Endothelial cell of umbilical vein (primary cell): ENCODE results near the gene FAAH. TPM values are rescaled to one million over a fixed set of nuclear protein-coding genes. Genes with fewer than 3 reads are reported as not detected.

ENCODE experiments used
- BruUV-seq: library from RNA; stranded (reverse); fragments of 400-500 nt; replicated peaks from 2 replicates; lab custom pipeline; 2021; lab: Mats Ljungman, UMichigan
- CTCF ChIA-PET: fragments of 300-600, 350-600 bp; sonication (Branson Sonifier 250); formaldehyde crosslinking; loops from one replicate; lab custom pipeline; 2021; ENCODE audit warnings: antibody characterized with exemption, inconsistent platforms; lab: Charles Lee
- POLR2A ChIA-PET: fragments of 300-600, 350-600 bp; sonication (Branson Sonifier 250); formaldehyde crosslinking; loops from one replicate; lab custom pipeline; 2021; ENCODE audit warnings: antibody characterized with exemption, inconsistent platforms; lab: Charles Lee
- DNase-seq: peaks from one replicate; pipeline ENCODE4 v3.0.0-alpha.2; 2011; ENCODE audit warnings: low read depth, low spot score
- FAIRE-seq: peaks from 2 replicates; lab custom pipeline; 2011; peaks lifted over from hg19 to GRCh38; lab: Jason Lieb, UNC
- H2AFZ ChIP-seq: 2 replicates; pipeline ENCODE4 v1.6.0; 2012; ENCODE audit warnings: low read depth, low read length, control low read depth, inconsistent platforms
- H3K27ac ChIP-seq: 2 replicates; pipeline ENCODE4 v1.5.1; 2011; ENCODE audit warnings: low read depth, mild to moderate bottlenecking, control low read depth, low read length, moderate library complexity; ENCODE audit not compliant: insufficient read depth
- H3K27me3 ChIP-seq, 2 experiments: 2 replicates each; pipeline versions ENCODE4 v1.6.0 to v1.6.1; 2011; ENCODE audit warnings: low read length in 2 of 2, mixed read lengths in 1 of 2; ENCODE audit not compliant: control insufficient read depth in 2 of 2, insufficient read depth in 2 of 2
- H3K36me3 ChIP-seq, 2 experiments: 2 replicates in 1 of 2; 3 replicates in 1 of 2; pipeline ENCODE4 v1.5.1; 2011; ENCODE audit warnings: low read length in 2 of 2, mild to moderate bottlenecking in 1 of 2, moderate library complexity in 1 of 2; ENCODE audit not compliant: control insufficient read depth in 2 of 2, insufficient read depth in 2 of 2; ENCODE audit errors: extremely low read depth in 1 of 2
- H3K4me1 ChIP-seq: 3 replicates; pipeline ENCODE4 v1.5.1; 2011; ENCODE audit warnings: mild to moderate bottlenecking, low read length; ENCODE audit not compliant: control insufficient read depth, insufficient read depth; ENCODE audit errors: extremely low read depth
- H3K4me2 ChIP-seq: 2 replicates; pipeline ENCODE4 v1.6.1; 2011; ENCODE audit warnings: low read length, control low read depth, mixed read lengths; ENCODE audit not compliant: insufficient read depth
- H3K4me3 ChIP-seq, 3 experiments: fragments of 200-600 bp in 1 of 3; sonication (generic), shearing (Covaris generic) in 1 of 3; replicated peaks in 1 of 3; 2 replicates each; pipeline ENCODE4 v1.5.1; 2011 to 2016; ENCODE audit warnings: control low read depth in 3 of 3, low read length in 3 of 3, mild to moderate bottlenecking in 2 of 3, inconsistent platforms in 1 of 3, low read depth in 1 of 3, moderate library complexity in 1 of 3; ENCODE audit not compliant: insufficient read depth in 1 of 3
- H3K79me2 ChIP-seq: 2 replicates; pipeline ENCODE4 v1.6.0; 2012; ENCODE audit warnings: low read length, inconsistent platforms; ENCODE audit not compliant: control insufficient read depth, insufficient read depth
- H3K9ac ChIP-seq: replicated peaks from 2 replicates; pipeline ENCODE3; 2011; ENCODE audit warnings: low read length, control low read depth; ENCODE audit not compliant: insufficient read depth; ENCODE audit errors: extremely low read depth
- H3K9me1 ChIP-seq: replicated peaks from 3 replicates; pipeline ENCODE4 v1.6.0; 2011; ENCODE audit warnings: mild to moderate bottlenecking, low read length; ENCODE audit not compliant: control insufficient read depth, insufficient read depth; ENCODE audit errors: extremely low read depth
- H3K9me3 ChIP-seq: replicated peaks from 2 replicates; pipeline ENCODE4 v1.5.1; 2012; ENCODE audit warnings: low read length, inconsistent platforms; ENCODE audit not compliant: control insufficient read depth, insufficient read depth
- H4K20me1 ChIP-seq: replicated peaks from 2 replicates; pipeline ENCODE3; 2011; ENCODE audit warnings: mild to moderate bottlenecking, low read length; ENCODE audit not compliant: control insufficient read depth, insufficient read depth; ENCODE audit errors: extremely low read depth
- EZH2 ChIP-seq: IDR thresholded peaks from 2 replicates; pipeline ENCODE4 v1.6.1; 2012; ENCODE audit warnings: borderline replicate concordance, low read depth, mild to moderate bottlenecking, moderate library complexity, low read length, inconsistent platforms; ENCODE audit not compliant: severe bottlenecking
- FOS ChIP-seq: IDR thresholded peaks from 2 replicates; pipeline ENCODE4 v1.6.1; 2011; ENCODE audit warnings: mild to moderate bottlenecking, low read length, moderate library complexity, borderline replicate concordance; ENCODE audit not compliant: insufficient read depth
- GATA2 ChIP-seq: IDR thresholded peaks from 2 replicates; pipeline ENCODE4 v1.7.0; 2011; ENCODE audit warnings: low read depth, mild to moderate bottlenecking, moderate library complexity, mixed read lengths, low read length; ENCODE audit not compliant: insufficient read length, insufficient read depth
- JUN ChIP-seq: IDR thresholded peaks from 2 replicates; pipeline ENCODE4 v1.6.1; 2011; ENCODE audit warnings: borderline replicate concordance, low read depth; ENCODE audit not compliant: insufficient read length, insufficient read depth
- MAX ChIP-seq: IDR thresholded peaks from 2 replicates; pipeline ENCODE4 v1.6.1; 2011; ENCODE audit not compliant: insufficient read depth, insufficient read length
- MYC ChIP-seq: IDR thresholded peaks from one replicate; pipeline ENCODE4 v1.6.1; 2011; ENCODE audit warnings: mild to moderate bottlenecking, low read depth, low read length
- POLR2A ChIP-seq: IDR thresholded peaks from 2 replicates; pipeline ENCODE4 v1.6.1; 2012; ENCODE audit warnings: low read depth, mild to moderate bottlenecking, control low read depth, low read length
- POLR2AphosphoS5 ChIP-seq: IDR thresholded peaks from 2 replicates; pipeline ENCODE4 v1.6.1; 2012; ENCODE audit warnings: low read depth, mild to moderate bottlenecking, control low read depth, low read length, moderate library complexity; ENCODE audit not compliant: insufficient read depth
- dilution Hi-C: fragments of 300-500 bp; cut with MboI; formaldehyde crosslinking; loops from one replicate; pipeline ENCODE4 v1.15.0; 2019; ENCODE audit warnings: low sequenced_read_pairs; ENCODE audit not compliant: extremely low pct_ligation_motif_present
- intact Hi-C: fragments of 100-400 bp; cut with micrococcal nuclease; formaldehyde crosslinking; loops from one replicate; pipeline ENCODE4 v1.10.0; 2022
- polyA plus RNA-seq, 4 experiments: library from polyadenylated mRNA; depleted of rRNA in 3 of 4; stranded (reverse) in 3 of 4; unstranded in 1 of 4; fragments of >200 nt; gene quantifications; 2 replicates each; pipeline versions ENCODE4 v1.2.1 to v1.2.3, GENCODE V29; 2011 to 2012; ENCODE audit warnings: missing spikeins in 1 of 4
- total RNA-seq: library from RNA; stranded (reverse); gene quantifications from 2 replicates; pipeline ENCODE4 v1.2.3, GENCODE V29; 2021
- TF ChIP-seq, protein P1 (sequence below), 2 donors: IDR thresholded peaks; 1 replicate in 1 of 2; 2 replicates in 1 of 2; pipeline ENCODE4 v1.5.1; 2011; ENCODE audit warnings: low read length in 2 of 2, mild to moderate bottlenecking in 2 of 2, moderate library complexity in 2 of 2, control low read depth in 1 of 2, inconsistent platforms in 1 of 2, low read depth in 1 of 2; ENCODE audit not compliant: insufficient read depth in 1 of 2; ENCODE audit errors: extremely low read depth in 1 of 2

FAAH gene
- total and polyA plus RNA-seq, 2 donors (not counting 3 experiments of a cell fraction or from before 2014, with no cell fraction given) = 0.47 to 1.5 TPM

- Histone ChIP-seq H3K9ac (no peak overlapping the region), H3K79me2 (no peaks in the 10 kb centered on the region), H3K9me3 (no peaks in the 10 kb centered on the region), H3K36me3 (no peaks in the 10 kb centered on the region), H2AFZ (no peak overlapping the region), H3K4me3 (no peak overlapping the region), H3K4me2 (no peak overlapping the region), H4K20me1 (no peaks in the 10 kb centered on the region), H3K4me1 (no peaks in the 10 kb centered on the region), H3K27ac (no peak overlapping the region), H3K9me1 (no peaks in the 10 kb centered on the region), H3K27me3 (peaks cover 1 to 2% of the 10 kb centered on the region in 2 experiments)
- dilution Hi-C loops = no loop called here
- no peak for TF ChIP-seq MAX
- TF ChIP-seq JUN = no peak
- TF ChIP-seq POLR2A = no peak
- no peak for TF ChIP-seq FOS
- TF ChIP-seq, protein P1, sequence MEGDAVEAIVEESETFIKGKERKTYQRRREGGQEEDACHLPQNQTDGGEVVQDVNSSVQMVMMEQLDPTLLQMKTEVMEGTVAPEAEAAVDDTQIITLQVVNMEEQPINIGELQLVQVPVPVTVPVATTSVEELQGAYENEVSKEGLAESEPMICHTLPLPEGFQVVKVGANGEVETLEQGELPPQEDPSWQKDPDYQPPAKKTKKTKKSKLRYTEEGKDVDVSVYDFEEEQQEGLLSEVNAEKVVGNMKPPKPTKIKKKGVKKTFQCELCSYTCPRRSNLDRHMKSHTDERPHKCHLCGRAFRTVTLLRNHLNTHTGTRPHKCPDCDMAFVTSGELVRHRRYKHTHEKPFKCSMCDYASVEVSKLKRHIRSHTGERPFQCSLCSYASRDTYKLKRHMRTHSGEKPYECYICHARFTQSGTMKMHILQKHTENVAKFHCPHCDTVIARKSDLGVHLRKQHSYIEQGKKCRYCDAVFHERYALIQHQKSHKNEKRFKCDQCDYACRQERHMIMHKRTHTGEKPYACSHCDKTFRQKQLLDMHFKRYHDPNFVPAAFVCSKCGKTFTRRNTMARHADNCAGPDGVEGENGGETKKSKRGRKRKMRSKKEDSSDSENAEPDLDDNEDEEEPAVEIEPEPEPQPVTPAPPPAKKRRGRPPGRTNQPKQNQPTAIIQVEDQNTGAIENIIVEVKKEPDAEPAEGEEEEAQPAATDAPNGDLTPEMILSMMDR (IDR thresholded peaks at IDR 0.05; ENCODE audit: extremely low read depth in 1 of 2, insufficient read depth in 1 of 2, low read depth in 1 of 2, low read length in 2 of 2) = no peak
- TF ChIP-seq POLR2AphosphoS5 = no peak
- no peak for TF ChIP-seq EZH2
- TF ChIP-seq GATA2 = no peak
- TF ChIP-seq MYC = no peak
- no peak for DNase-seq
- ChIA-PET CTCF (no interaction called here), POLR2A (no interaction called here)
- no TSS peak for BruUV-seq
- intact Hi-C loops = no loop called here
- no peak for FAIRE-seq
Observed at GRCh38 chr1:46403916-46404315, 9.8 kb downstream of the FAAH start.
